ENCODE measurements around the gene GET3.
"Not testable (repeated sequence)": the region's sequence is repeated elsewhere in the genome, so short reads cannot be mapped to it uniquely, and the experiment has no call there.

GET3 gene

GRCh38 chr19:12705654-12706331, 31.5 kb upstream of the GET3 start:
- no peak overlapping the region for H3K27ac ChIP-seq
- TF ChIP-seq CTCF (conservative IDR thresholded peaks at IDR 0.05), result no peak

- H3K27ac ChIP-seq, result no peak overlapping the region
- no peak for TF ChIP-seq CTCF (conservative IDR thresholded peaks at IDR 0.05)
Measured at GRCh38 chr19:12706332-12706718, 31.0 kb upstream of the GET3 start.

- H3K27ac ChIP-seq, result no peak overlapping the region
- TF ChIP-seq CTCF (conservative IDR thresholded peaks at IDR 0.05), result no peak
Measured at GRCh38 chr19:12708641-12709040, 28.7 kb upstream of the GET3 start.

GRCh38 chr19:12711187-12711586, 26.1 kb upstream of the GET3 start:
- no peak for TF ChIP-seq CTCF (conservative IDR thresholded peaks at IDR 0.05)

GRCh38 chr19:12712077-12712476, 25.2 kb upstream of the GET3 start:
- not testable (repeated sequence) for H3K27ac ChIP-seq
- peak; percentile 67 for TF ChIP-seq CTCF (conservative IDR thresholded peaks at IDR 0.05)

More at GRCh38 chr19:12711187-12711586, 26.1 kb upstream of the GET3 start:
- H3K27ac ChIP-seq, result no peak overlapping the region

- H3K27ac ChIP-seq, result not testable (repeated sequence)
Measured at GRCh38 chr19:12713304-12713703, 24.0 kb upstream of the GET3 start.

- TF ChIP-seq CTCF (conservative IDR thresholded peaks at IDR 0.05), result no peak
- no peak overlapping the region for H3K27ac ChIP-seq
Measured at GRCh38 chr19:12715102-12715501, 22.2 kb upstream of the GET3 start.

GRCh38 chr19:12715929-12716328, 21.4 kb upstream of the GET3 start:
- no peak overlapping the region for H3K27ac ChIP-seq
- no peak for TF ChIP-seq CTCF (conservative IDR thresholded peaks at IDR 0.05)
